Dermis microvascular lymphatic vessel endothelial cell (primary cell): ENCODE data around the gene CPNE4. TPM values are rescaled to one million over a fixed set of nuclear protein-coding genes. Genes with fewer than 3 reads are reported as not detected.
"Not testable (repeated sequence)": the region's sequence is repeated elsewhere in the genome, so short reads cannot be mapped to it uniquely, and the experiment has no call there.

Source experiments
- DNase-seq, 2 donors: peaks; one replicate each; pipeline versions ENCODE4 v3.0.0 to v3.0.0-alpha.2; 2010; ENCODE audit warnings: low read depth in 2 of 2
- total RNA-seq: library from RNA; depleted of rRNA; stranded (reverse); fragments of >200 nt; gene quantifications from 2 replicates; pipeline ENCODE4 v1.2.1, GENCODE V29; 2014

Gene CPNE4
- total RNA-seq, 1 donor from 2014 or later: not detected

- DNase-seq: no peak
Observed at GRCh38 chr3:131962982-131963381, 71.8 kb downstream of the CPNE4 start.

GRCh38 chr3:131960324-131960723, 74.5 kb downstream of the CPNE4 start:
- no peak for DNase-seq

- DNase-seq: no peak
Observed at GRCh38 chr3:131957980-131958379, 76.8 kb downstream of the CPNE4 start.

GRCh38 chr3:131957511-131957910, 77.3 kb downstream of the CPNE4 start:
- DNase-seq: no peak

GRCh38 chr3:131948806-131949205, 86.0 kb downstream of the CPNE4 start:
- no peak for DNase-seq

- DNase-seq: no peak
Observed at GRCh38 chr3:131944676-131945075, 90.1 kb downstream of the CPNE4 start.

- DNase-seq: no peak
Observed at GRCh38 chr3:131933665-131934064, 101.1 kb downstream of the CPNE4 start.

GRCh38 chr3:131928593-131928992, 106.2 kb downstream of the CPNE4 start:
- DNase-seq: no peak

GRCh38 chr3:131925571-131925970, 109.2 kb downstream of the CPNE4 start:
- DNase-seq: no peak

GRCh38 chr3:131922356-131922755, 112.5 kb downstream of the CPNE4 start:
- no peak for DNase-seq

GRCh38 chr3:131917006-131917405, 117.8 kb downstream of the CPNE4 start:
- no peak for DNase-seq

GRCh38 chr3:131914090-131914691, 120.6 kb downstream of the CPNE4 start:
- DNase-seq: no peak

- DNase-seq: no peak
Observed at GRCh38 chr3:131912255-131912654, 122.6 kb downstream of the CPNE4 start.

GRCh38 chr3:131907796-131908195, 127.0 kb downstream of the CPNE4 start:
- DNase-seq: no peak

GRCh38 chr3:131903988-131904415, 130.8 kb downstream of the CPNE4 start:
- DNase-seq: no peak

- DNase-seq: no peak
Observed at GRCh38 chr3:131901686-131902085, 133.1 kb downstream of the CPNE4 start.

- DNase-seq: no peak
Observed at GRCh38 chr3:131900891-131901290, 133.9 kb downstream of the CPNE4 start.

GRCh38 chr3:131899021-131899420, 135.8 kb downstream of the CPNE4 start:
- DNase-seq: no peak

- DNase-seq: no peak
Observed at GRCh38 chr3:131898346-131898745, 136.5 kb downstream of the CPNE4 start.

- no peak for DNase-seq
Observed at GRCh38 chr3:131896285-131896684, 138.5 kb downstream of the CPNE4 start.

GRCh38 chr3:131895766-131896165, 139.0 kb downstream of the CPNE4 start:
- DNase-seq: no peak

GRCh38 chr3:131892331-131892730, 142.5 kb downstream of the CPNE4 start:
- no peak for DNase-seq

- not testable (repeated sequence) for DNase-seq
Observed at GRCh38 chr3:131885871-131886270, 148.9 kb downstream of the CPNE4 start.
